HG03565 (cell line): ENCODE results near the gene MTMR2.
A peak's percentile ranks its signal among the peaks of the same experiment; 100 is the strongest.
"Not testable (repeated sequence)": the region's sequence is repeated elsewhere in the genome, so short reads cannot be mapped to it uniquely, and the experiment has no call there.

Experiments used
- ATAC-seq: cut with Tn5 transposase; IDR thresholded peaks from one replicate; pipeline ENCODE4 v1.9.1; 2021; ENCODE audit warnings: mild to moderate bottlenecking, moderate library complexity; ENCODE audit not compliant: unreplicated experiment

The MTMR2 gene

DNA sequence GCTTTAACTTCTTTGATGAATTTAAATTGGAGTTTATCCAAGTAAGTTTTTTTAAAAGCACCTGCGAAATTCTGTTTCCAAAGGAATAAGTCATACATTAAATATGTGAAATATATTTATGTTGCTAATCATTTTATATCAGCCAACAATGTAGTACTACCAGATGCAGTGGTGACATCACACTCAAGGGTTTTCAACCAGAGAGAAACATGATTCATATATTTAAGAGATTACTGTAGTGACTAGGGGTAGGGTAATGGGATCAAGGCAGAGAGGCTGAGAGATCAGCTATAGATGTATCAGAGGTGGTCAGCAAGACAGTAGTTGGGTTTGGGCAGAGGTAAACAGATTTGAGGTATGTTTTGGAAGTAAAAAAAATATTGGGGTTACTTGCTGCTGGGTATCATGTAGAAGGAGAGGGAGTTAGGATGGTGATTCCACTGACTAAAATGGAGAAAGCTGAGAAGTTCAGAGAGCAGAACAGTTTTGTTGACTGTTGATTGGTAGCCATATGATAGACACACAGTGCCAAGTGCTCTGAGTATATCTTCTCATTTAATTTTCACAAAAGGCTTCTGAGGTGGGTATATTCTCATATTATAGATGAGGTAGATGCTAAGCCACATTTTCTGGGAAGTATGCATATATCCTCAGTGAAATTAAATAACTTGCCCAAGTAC lies 94.2 kb downstream of the MTMR2 start:
- ATAC-seq: no peak

DNA sequence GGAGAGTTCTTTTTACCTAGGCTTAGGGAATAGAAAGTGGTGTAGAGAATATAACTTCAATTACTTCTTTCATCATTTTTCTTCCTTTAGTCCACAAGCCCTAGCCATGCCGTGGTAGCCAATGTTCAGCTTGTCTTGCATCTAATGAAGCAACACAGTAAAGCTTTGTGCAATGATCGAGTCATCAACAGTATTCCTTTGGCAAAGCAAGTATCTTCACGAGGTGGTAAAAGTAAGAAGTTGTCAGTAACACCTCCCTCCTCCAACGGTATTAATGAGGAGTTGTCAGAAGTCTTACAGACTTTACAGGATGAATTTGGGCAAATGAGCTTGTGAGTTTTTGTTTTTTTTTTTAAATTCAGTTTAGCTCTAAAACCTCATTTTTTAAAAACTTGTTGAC lies 96.2 kb downstream of the MTMR2 start:
- ATAC-seq: no peak

DNA sequence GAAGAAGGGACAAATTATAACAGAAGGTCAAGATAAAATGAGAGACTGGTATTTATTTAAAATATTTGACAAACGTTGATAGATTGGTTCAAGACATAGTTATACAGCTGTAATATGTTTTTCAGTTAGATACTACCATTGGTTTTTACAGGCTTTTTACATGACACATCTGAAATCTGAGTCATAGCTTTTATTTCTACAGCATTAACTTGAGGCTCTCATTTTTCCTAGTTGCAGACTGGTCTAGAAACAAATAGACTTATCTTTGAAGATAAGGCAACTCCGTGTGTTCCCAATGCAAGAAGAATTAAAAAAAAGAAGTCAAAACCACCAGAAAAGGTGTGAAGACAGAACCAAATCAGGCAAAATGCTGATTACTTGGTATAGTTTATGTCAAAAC lies 102.3 kb downstream of the MTMR2 start:
- ATAC-seq: no peak

DNA sequence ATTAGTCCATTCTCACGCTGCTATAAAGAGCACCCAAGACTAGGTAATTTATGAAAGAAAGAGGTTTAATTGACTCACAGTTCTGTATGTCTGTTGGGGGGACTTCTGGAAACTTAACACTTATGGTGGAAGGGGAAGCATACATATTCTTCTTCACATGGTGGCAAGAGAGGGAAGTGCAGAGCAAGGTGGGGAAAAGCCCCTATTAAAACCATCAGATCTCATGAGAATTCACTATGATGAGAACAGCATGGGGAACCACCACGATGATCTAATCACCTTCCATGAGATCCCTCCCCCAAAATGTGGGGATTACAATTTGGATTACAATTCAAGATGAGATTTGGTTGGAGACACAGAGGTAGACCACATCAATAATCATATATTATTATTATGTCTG lies 107.9 kb downstream of the MTMR2 start:
- ATAC-seq: no peak

DNA sequence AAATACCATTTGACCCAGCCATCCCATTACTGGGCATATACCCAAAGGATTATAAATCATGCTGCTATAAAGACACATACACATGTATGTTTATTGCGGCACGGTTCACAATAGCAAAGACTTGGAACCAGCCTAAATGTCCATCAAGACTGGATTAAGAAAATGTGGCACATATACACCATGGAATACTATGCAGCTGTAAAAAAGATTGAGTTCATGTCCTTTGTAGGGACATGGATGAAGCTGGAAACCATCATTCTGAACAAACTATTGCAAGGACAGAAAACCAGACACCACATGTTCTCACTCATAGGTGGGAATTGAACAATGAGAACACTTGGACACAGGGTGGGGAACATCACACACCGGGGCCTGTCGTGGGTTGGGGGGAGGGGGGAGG lies 112.9 kb downstream of the MTMR2 start:
- ATAC-seq: not testable (repeated sequence)

DNA sequence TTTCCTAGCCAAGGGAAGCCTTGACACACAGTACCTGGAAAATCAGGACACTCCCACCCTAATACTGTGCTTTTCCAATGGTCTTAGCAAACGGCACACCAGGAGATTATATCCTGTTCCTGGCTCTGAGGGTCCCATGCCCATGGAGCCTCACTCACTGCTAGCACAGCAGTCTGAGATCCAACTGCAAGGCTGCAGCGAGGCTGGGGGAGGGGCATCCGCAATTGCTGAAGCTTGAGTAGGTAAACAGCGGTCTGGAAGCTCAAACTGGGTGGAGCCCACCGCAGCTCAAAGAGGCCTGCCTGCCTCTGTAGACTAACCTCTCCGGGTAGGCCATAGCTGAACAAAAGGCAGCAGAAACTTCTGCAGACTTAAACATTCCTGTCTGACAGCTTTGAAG lies 117.4 kb downstream of the MTMR2 start:
- ATAC-seq: not testable (repeated sequence)

DNA sequence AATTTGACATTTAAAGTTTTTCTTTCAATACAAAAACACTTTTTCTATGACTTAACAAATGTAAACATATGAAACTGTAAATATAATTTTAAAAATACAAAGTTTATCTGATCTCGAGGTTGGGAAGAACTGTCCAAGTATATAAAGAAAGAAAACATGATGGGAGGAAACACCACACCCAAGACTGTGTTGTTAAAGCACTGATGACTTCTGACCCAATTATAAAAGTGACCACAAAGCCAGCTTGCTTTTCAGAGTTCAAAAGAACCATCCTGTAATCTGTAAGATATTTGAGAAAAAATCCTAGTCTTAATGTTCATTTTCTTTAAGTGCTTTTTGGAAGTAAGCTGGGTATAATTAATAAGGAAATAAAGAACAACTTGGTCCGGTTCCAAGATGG lies 118.0 kb downstream of the MTMR2 start:
- no peak for ATAC-seq

DNA sequence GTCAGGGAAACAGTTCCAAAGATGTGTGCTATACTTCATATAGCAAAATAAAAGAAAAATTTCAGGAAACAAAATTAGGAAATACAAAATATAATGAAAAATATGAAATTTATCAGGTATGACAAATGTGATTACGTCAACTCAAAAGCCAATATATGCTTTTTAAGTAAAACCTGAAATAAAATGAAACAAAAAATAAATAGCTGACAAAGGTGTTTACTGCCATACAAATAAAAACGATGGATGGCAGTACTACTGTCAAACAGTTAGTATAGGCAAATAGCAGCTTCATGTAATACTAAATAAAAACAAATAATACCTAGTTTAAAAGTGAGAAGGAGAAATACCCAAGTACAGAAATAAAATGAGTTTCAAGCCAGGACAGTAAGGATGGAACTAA lies 119.9 kb downstream of the MTMR2 start:
- no peak for ATAC-seq

DNA sequence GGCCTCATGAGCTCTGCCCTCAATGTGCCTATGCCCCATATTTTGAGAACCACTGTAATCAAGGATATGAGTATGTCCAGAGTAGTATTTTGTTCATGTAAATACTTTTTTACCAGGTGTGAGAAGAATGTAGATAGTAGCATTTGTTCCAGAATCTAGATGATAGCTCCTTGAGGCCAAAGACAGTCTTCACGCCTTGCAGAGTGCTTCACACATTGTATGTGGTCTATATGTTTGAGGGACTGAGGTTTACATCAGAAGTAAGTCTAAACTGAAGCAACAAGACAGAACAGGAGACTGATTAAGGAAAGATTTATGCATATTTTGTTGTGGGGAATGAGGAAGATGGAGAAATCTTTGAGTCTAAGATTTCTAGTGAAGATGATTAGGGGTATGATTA lies 121.1 kb downstream of the MTMR2 start:
- ATAC-seq: no peak

DNA sequence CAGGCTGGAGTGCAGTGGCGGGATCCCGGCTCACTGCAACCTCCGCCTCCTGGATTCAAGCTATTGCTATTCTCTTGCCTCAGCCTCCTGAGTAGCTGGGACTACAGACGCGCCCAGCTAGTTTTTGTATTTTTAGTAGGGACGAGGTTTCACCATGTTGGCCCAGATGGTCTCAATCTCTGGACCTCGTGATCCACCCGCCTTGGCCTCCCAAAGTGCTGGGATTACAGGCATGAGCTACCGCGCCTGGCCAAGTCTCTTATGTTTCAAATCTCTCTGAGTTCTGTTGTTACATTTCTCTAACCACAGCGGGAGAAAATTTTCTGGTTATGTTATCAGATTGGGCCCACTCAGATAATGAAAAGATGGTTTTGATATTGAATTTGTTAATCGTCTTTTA lies 123.5 kb downstream of the MTMR2 start:
- ATAC-seq: no peak

DNA sequence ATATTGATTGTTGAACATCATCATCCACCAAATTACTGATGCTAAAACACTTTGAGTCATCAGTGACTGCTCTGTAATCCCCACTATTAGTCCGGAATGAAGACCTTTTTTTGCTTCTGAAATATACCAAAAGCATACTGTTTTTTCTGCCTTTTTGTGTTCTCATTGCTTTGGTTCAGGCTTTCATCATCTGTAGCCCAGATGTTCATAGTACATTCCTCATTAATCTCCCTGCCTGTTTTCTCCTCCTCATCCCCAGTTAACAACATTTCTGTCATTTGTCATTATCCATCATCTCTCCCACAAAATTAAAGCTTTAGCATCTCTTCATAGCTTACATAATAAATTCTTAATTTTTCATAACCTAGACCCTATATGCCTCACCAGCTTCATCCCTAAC lies 124.4 kb downstream of the MTMR2 start:
- ATAC-seq: no peak

DNA sequence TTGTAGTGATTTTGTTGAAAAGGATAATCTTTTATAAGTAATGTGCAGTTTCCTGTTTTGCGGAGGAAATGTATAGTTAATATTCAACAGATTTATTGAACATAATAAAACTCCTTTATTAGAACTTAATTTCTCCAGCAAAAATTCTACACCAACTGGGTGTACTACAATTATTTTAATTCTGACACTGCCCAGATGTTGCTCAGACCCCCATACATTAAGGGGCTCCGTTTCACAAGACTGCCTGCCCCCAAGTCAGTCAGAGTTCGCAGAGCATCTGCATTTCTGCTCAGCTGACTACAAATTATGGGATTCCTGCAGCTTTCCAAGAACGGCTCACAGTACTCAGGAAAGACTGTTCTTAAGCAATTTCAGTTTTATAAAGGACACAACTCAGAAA lies 127.4 kb downstream of the MTMR2 start:
- ATAC-seq: no peak

DNA sequence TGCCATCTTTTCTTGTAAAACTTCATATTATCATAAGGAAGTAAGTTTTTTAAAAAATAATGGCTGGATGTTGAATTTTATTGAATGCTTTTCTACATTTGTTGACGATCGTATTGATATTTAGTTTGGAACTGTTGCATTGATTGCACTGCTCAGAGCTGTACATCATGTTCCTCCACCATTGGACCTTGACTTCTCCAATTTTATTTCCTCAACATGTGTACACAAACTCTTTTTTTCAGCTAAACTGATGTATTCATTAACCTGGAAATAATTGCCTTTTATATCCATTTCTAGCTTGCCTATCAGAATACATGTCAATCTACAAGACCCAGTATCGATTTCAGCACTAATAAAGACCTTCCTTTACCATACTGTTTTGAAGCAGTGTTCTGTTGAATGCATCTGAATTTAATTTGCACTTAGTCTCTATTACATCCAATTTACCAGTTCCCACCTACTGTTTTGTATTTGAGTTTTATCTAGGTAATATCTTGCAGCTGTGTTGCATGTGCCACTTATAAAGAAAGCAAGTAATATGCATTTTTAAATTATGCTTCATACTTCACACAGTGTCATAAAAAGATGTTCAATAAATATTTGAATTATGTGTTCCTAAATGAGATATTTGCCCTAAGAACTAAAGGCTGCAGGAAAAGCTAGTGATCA lies 128.1 kb downstream of the MTMR2 start:
- no peak for ATAC-seq

DNA sequence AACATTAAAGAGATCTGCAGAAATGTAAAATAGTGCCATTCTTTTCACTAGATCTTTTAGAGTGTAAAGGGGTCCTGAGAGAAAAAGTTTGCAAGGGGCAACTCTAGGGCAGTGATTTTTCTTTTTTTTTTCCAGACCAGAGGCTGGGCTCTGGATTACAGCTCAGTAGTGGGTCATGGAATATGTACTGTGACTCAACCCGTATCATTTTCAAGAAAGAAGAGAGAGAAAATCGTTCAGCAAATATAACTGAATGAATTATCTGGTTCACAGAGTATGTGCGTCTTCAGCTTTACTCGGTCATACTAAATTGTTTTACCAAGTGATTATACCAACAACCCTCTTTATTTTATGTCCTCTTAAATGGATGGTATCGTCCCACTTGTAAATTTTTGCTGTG lies 129.8 kb downstream of the MTMR2 start:
- no peak for ATAC-seq

DNA sequence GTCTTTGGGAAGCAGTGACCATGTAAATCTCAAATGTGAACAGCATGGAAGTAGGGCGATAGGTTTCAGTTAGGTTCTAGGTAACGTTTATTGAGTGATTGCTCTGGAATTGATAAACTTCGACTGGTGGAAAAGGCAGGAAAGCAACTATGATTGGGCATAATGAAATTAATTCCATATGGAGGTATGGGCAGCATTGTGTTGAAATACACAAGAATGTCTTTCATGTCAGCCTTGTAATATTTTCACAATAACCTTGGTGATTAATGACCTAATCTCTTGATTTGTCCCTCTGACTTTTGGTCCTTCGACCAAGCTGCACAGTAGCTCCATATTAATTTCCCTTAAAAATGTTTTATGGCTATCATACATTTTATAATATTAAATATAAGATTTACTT lies 130.8 kb downstream of the MTMR2 start:
- no peak for ATAC-seq

DNA sequence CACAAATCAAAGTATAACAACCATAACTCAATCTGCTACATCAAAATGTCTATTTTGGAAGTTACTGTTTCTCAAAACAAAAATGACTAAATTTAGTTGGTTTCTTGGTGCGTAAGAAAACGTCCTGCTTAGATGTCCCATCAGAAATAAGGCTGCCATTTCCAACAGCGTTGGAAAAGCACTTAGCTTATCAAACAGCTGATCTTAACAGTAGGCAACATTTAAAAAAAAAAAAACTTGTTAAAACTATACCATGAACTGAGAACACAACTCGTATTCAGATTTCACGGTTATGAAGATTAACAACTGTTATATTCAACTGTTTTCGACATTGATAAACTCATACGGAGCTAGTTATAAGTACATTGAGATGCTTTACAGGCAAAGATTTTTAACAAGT lies 131.2 kb downstream of the MTMR2 start:
- ATAC-seq: no peak

DNA sequence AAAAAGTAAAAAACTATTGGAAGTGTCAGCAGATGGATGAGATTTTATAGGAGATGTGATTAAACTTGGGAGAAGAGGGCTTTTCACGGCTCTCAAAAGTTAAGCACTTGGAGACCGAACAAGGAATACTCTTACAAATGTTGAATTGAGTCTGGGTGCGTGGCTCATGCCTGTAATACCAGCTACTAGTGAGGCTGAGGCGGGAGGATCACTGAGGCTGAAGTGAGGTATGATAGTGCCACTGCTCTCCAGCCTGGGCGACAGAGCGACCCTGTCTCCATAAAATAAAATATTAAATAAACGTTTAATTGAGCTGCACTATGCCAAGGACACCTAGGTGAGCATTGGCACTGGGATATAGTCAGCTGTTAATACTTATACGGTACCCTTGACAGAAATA lies 131.7 kb downstream of the MTMR2 start:
- no peak for ATAC-seq

DNA sequence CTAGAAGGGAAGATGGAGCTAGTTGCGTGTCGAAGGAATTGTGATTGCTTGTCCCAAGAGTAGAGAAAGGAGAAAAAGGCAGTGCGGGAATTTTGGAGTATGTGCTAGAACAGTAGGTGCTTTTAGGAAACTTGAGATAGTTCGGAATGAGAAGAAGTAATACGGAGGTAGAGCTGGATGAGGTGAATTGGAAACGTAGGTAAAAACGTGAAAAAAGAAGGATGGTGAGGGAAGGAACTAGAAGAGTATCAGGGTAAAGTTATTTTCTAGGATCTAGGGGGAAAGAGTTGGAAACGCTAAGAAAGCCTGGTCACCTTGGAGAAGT lies 132.2 kb downstream of the MTMR2 start:
- ATAC-seq: no peak

DNA sequence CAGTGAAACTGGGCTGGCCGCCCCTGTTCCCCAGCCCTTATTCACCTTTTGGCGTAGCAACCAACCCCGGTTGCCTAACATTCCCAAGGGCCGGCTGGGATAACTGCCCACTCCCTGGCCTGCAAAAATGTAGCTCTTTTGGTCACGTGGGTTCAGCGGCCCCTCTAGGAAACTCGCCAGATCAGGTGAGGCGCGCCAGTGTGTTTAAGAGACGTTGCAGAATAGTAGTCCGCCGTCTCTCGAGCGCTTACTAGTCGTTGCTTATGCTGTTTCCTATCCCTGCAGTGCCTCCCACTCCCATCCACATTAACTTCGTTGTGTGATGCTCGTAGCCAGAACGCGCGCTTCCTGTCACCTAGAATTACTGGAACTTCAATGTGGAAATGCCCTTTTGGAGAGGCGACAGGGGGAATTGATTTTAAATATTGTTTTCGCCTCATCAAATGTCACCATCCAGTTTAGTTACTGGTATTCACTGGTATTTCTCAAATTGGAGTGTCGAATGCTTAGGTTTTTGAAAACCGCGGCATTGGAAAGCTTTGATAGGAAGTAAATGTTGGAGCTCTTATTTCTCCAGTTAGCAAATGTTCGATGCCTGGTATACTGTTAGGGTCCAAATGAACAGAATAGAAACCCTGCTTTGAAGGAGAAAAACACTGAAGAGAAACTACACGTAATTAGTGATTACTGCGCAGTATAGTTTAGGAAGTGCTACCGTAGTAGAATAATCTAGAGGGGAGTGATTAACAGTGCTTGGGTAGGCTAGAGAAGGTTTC lies 132.8 kb downstream of the MTMR2 start:
- no peak for ATAC-seq

DNA sequence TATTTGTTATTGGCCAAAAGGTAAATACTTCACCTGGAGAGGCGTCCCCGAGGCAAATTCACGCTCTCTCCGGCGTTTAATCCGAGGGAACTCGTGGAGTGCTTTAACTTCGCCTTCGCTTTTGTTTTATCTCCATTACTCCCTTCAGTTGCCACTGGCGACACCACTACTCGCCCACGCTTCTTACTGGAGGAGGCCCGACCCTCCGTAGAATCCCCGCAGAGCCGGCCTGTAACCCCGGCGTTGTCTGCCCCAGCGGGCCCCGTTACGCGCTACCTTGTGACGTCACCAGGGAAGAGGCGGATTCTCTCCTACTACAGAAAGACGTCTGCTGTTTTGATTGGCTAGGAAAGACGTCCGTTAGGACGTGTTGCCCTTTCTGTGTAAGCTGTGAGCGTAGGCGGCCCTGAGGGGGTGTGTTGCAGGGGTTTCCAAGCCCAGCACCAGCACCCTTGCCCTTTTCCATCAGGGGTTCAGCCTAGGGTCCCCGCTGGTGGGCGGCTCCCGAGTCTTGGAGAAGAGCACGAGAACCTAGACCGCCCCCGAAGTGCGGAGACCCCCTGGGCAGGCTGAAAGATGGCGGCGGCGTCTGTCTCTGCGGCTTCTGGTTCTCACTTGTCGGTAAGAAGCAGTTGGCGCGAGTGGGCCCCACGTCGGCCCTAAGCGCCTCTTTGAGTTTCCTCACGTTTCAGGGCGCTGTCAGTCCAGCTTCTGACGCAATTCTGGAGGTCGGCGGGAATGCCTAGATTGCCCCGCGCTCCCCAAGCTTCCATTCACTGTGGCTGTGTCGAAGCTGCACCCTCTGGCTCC lies 133.6 kb downstream of the MTMR2 start, which contains the start of gene CEP57:
Gene CEP57 (plus strand): TSS at position 376 of the 810 bp plus-strand sequence. CDS start 201 bp downstream, at position 577.
- ATAC-seq: peak; percentile 64

DNA sequence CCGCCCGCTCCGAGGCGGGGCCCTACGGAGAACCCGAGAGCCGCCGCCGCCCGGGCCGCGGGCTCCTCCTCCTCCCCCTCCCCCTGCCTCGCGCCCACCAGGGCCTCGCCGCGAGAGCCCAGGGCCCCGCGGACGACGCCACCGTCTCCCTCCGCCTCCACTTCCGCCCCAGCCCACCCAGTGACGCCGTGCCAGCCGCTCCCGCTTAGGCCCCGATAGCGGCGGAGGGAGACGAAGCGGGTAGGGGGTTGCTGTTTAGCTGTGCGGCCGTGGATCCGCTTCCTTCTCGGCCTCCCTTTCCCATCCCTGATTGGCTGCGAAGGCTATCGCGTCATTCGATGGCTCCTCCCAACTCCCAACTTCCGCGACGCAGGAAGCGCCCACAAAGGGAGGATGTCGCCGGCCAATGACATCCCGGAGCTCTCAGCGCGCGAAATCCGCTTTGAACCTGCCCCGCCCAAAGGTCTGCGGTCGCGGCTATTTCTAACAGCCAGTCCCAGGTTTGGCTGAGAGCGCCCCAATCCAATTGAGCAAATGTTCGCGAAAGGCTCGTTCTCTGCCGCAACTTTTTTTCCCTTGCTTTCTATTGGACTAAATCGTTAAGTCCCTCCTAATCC lies 134.3 kb downstream of the MTMR2 start, which contains the start of gene FAM76B:
Gene FAM76B (minus strand): TSS at position 277 of the 617 bp plus-strand sequence. CDS start 304 bp downstream, outside the sequence.
- ATAC-seq: peak; percentile 61
